Progenitor cell of endocrine pancreas (in vitro differentiated cells): ENCODE results near the gene MANSC1. TPM values are rescaled to one million over a fixed set of nuclear protein-coding genes. Genes with fewer than 3 reads are reported as not detected.

Experiments
- DNase-seq: peaks from one replicate; pipeline ENCODE4 v3.0.0; 2021; ENCODE audit warnings: low spot score; ENCODE audit not compliant: unreplicated experiment
- H3K27ac Mint-ChIP-seq: 2 replicates; pipeline ENCODE4 v1.8.0; 2021; ENCODE audit warnings: mild to moderate bottlenecking, moderate library complexity, mixed read lengths
- H3K27me3 Mint-ChIP-seq: 2 replicates; pipeline ENCODE4 v1.8.0; 2021; ENCODE audit warnings: mixed read lengths
- H3K36me3 Mint-ChIP-seq: 2 replicates; pipeline ENCODE4 v1.8.0; 2022; ENCODE audit warnings: mixed read lengths; ENCODE audit not compliant: insufficient read depth
- H3K4me1 Mint-ChIP-seq: 2 replicates; pipeline ENCODE4 v1.8.0; 2021; ENCODE audit warnings: low read depth, mixed read lengths
- H3K4me3 Mint-ChIP-seq: 2 replicates; pipeline ENCODE4 v1.8.0; 2021; ENCODE audit warnings: low read depth, mild to moderate bottlenecking, moderate library complexity, mixed read lengths
- H3K9me3 Mint-ChIP-seq: 2 replicates; pipeline ENCODE4 v1.8.0; 2021; ENCODE audit warnings: low read depth, mixed read lengths
- CTCF ChIP-seq: fragments of 200-600 bp; sonication (generic); IDR thresholded peaks from one replicate; pipeline ENCODE4 v1.5.0; 2021; ENCODE audit warnings: antibody characterized with exemption, mild to moderate bottlenecking; ENCODE audit not compliant: unreplicated experiment
- total RNA-seq: library from RNA; stranded (reverse); gene quantifications from 2 replicates; pipeline ENCODE4 v1.2.1, GENCODE V29; 2021

The MANSC1 gene
- total RNA-seq, 1 donor from 2014 or later: 30.7 TPM

GRCh38 chr12:12380949-12381593 lies 31.0 kb upstream of the MANSC1 start:
- H3K4me1 Mint-ChIP-seq: peaks cover 29% of the 10 kb centered on the region
- DNase-seq: no peak
- peaks cover 11% of the 10 kb centered on the region for H3K36me3 Mint-ChIP-seq
- peaks cover 9% of the 10 kb centered on the region for H3K9me3 Mint-ChIP-seq
- H3K27ac Mint-ChIP-seq: no peak overlapping the region
- no peaks in the 10 kb centered on the region for H3K27me3 Mint-ChIP-seq
- no peak overlapping the region for H3K4me3 Mint-ChIP-seq
- TF ChIP-seq CTCF: no peak

- Mint-ChIP-seq H3K27me3 (no peaks in the 10 kb centered on the region), H3K36me3 (peaks cover 11% of the 10 kb centered on the region), H3K27ac (no peak overlapping the region), H3K4me1 (peaks cover 24% of the 10 kb centered on the region), H3K4me3 (no peak overlapping the region), H3K9me3 (peaks cover 9% of the 10 kb centered on the region)
- no peak for TF ChIP-seq CTCF
- DNase-seq: no peak
Measured at GRCh38 chr12:12379831-12380730, 30.0 kb upstream of the MANSC1 start.

GRCh38 chr12:12378616-12379015 lies 28.6 kb upstream of the MANSC1 start:
- TF ChIP-seq CTCF: no peak
- Mint-ChIP-seq H3K4me1 (peaks cover 12% of the 10 kb centered on the region), H3K4me3 (no peak overlapping the region), H3K27me3 (no peaks in the 10 kb centered on the region), H3K27ac (no peak overlapping the region), H3K9me3 (peaks cover 9% of the 10 kb centered on the region), H3K36me3 (peaks cover 12% of the 10 kb centered on the region)
- DNase-seq: no peak

- peaks cover 3% of the 10 kb centered on the region for H3K4me1 Mint-ChIP-seq
- H3K36me3 Mint-ChIP-seq: peaks cover 7% of the 10 kb centered on the region
- H3K27me3 Mint-ChIP-seq: no peaks in the 10 kb centered on the region
- H3K4me3 Mint-ChIP-seq: no peak overlapping the region
- peak; percentile 99 for TF ChIP-seq CTCF
- DNase-seq: no peak
- peak overlapping the region; percentile 78 for H3K27ac Mint-ChIP-seq
- peaks cover 5% of the 10 kb centered on the region for H3K9me3 Mint-ChIP-seq
Measured at GRCh38 chr12:12376646-12377448, 26.8 kb upstream of the MANSC1 start.
